Liver (tissue), 9 donors: ENCODE measurements around the gene CABP5. TPM values are rescaled to one million over a fixed set of nuclear protein-coding genes. Genes with fewer than 3 reads are reported as not detected.

Source experiments
- DNase-seq: peaks from one replicate; pipeline ENCODE4 v3.0.0-alpha.2; 2017; ENCODE audit warnings: low spot score
- H3K27ac ChIP-seq, 2 donors: one replicate each; pipeline ENCODE4 v1.7.0; 2013; ENCODE audit warnings: inconsistent platforms in 2 of 2, low read length in 2 of 2, control low read depth in 1 of 2, low read depth in 1 of 2, mild to moderate bottlenecking in 1 of 2
- H3K27me3 ChIP-seq, 4 donors: one replicate each; pipeline versions ENCODE4 v1.6.1 to v1.7.0; 2013; ENCODE audit warnings: low read length in 3 of 4, inconsistent platforms in 1 of 4, mild to moderate bottlenecking in 1 of 4, moderate library complexity in 1 of 4; ENCODE audit not compliant: control insufficient read depth in 4 of 4, insufficient read depth in 4 of 4
- H3K36me3 ChIP-seq, 4 donors: one replicate each; pipeline versions ENCODE4 v1.6.1 to v1.7.0; 2013; ENCODE audit warnings: low read length in 3 of 4, mild to moderate bottlenecking in 3 of 4, low read depth in 1 of 4, moderate library complexity in 1 of 4; ENCODE audit not compliant: control insufficient read depth in 4 of 4, insufficient read depth in 3 of 4
- H3K4me1 ChIP-seq, 4 donors: one replicate each; pipeline versions ENCODE4 v1.6.1 to v1.7.0; 2013; ENCODE audit warnings: low read length in 3 of 4, mild to moderate bottlenecking in 3 of 4, moderate library complexity in 1 of 4; ENCODE audit not compliant: control insufficient read depth in 4 of 4, insufficient read depth in 4 of 4
- H3K4me3 ChIP-seq, 3 donors: one replicate each; pipeline versions ENCODE4 v1.6.1 to v1.7.0; 2013; ENCODE audit warnings: low read length in 3 of 3, control low read depth in 1 of 3, low read depth in 1 of 3, mild to moderate bottlenecking in 1 of 3
- H3K9ac ChIP-seq, 2 donors: one replicate each; pipeline ENCODE4 v1.7.0; 2013; ENCODE audit warnings: low read length in 2 of 2, mild to moderate bottlenecking in 2 of 2, moderate library complexity in 2 of 2, control low read depth in 1 of 2, low read depth in 1 of 2
- H3K9me3 ChIP-seq, 4 donors: one replicate each; pipeline versions ENCODE4 v1.6.1 to v1.7.0; 2013; ENCODE audit warnings: low read length in 3 of 4; ENCODE audit not compliant: control insufficient read depth in 4 of 4
- CTCF ChIP-seq: fragments of 150-350 bp; IDR thresholded peaks from 2 replicates; pipeline ENCODE4 v1.5.1; 2017; ENCODE audit warnings: improper control_type of control experiment, low read depth, low read length; ENCODE audit not compliant: missing input control
- EGR1 ChIP-seq, 2 donors: IDR thresholded peaks; 2 replicates each; pipeline ENCODE4 v1.6.1; 2016 to 2018; ENCODE audit warnings: antibody characterized with exemption in 2 of 2, low read depth in 2 of 2
- FOXA1 ChIP-seq: IDR thresholded peaks from 2 replicates; pipeline ENCODE4 v1.6.1; 2016; ENCODE audit warnings: antibody characterized with exemption
- FOXA2 ChIP-seq: IDR thresholded peaks from 2 replicates; pipeline ENCODE4 v1.6.1; 2016; ENCODE audit warnings: antibody characterized with exemption
- GABPA ChIP-seq, 2 donors: IDR thresholded peaks in 1 of 2; conservative IDR thresholded peaks in 1 of 2; 2 replicates each; pipeline ENCODE4 v1.6.1; 2016; ENCODE audit warnings: antibody characterized with exemption in 2 of 2, mild to moderate bottlenecking in 1 of 2, moderate library complexity in 1 of 2
- HNF4A ChIP-seq, 2 donors: conservative IDR thresholded peaks; 2 replicates each; pipeline ENCODE4 v1.6.1; 2016; ENCODE audit warnings: antibody characterized with exemption in 2 of 2, mild to moderate bottlenecking in 2 of 2
- JUND ChIP-seq, 2 donors: IDR thresholded peaks; 2 replicates each; pipeline ENCODE4 v1.6.1; 2016; ENCODE audit warnings: antibody characterized with exemption in 2 of 2
- RAD21 ChIP-seq, 2 donors: IDR thresholded peaks; 2 replicates each; pipeline ENCODE4 v1.6.1; 2016; ENCODE audit warnings: antibody characterized with exemption in 2 of 2, mild to moderate bottlenecking in 2 of 2
- REST ChIP-seq: IDR thresholded peaks from 2 replicates; pipeline ENCODE4 v1.6.1; 2016; ENCODE audit warnings: antibody characterized with exemption, mild to moderate bottlenecking
- RXRA ChIP-seq, 2 donors: IDR thresholded peaks; 2 replicates each; pipeline ENCODE4 v1.6.1; 2017 to 2018; ENCODE audit warnings: antibody characterized with exemption in 2 of 2, mild to moderate bottlenecking in 1 of 2
- SP1 ChIP-seq: IDR thresholded peaks from 2 replicates; pipeline ENCODE4 v1.6.1; 2018; ENCODE audit warnings: antibody characterized with exemption, mild to moderate bottlenecking
- TAF1 ChIP-seq: conservative IDR thresholded peaks from 2 replicates; pipeline ENCODE4 v1.6.1; 2016; ENCODE audit warnings: antibody characterized with exemption, mild to moderate bottlenecking
- YY1 ChIP-seq: IDR thresholded peaks from 2 replicates; pipeline ENCODE4 v1.6.1; 2016; ENCODE audit warnings: antibody characterized with exemption, mild to moderate bottlenecking
- WGBS: extraction: QIAGEN DNeasy Blood & Tissue Kit; methylation state at CpG from one replicate; pipeline ENCODE4 v1.1.7; 2013; 5-methylcytosine and 5-hydroxymethylcytosine counted together
- polyA plus RNA-seq, 2 donors: library from polyadenylated mRNA; stranded (reverse) in 1 of 2; unstranded in 1 of 2; fragments of 200-250 nt in 1 of 2; fragments of >200 nt in 1 of 2; fragmentation: Nextera tagmentation in 1 of 2; extraction: Ambion mirVana in 1 of 2; gene quantifications; one replicate each; pipeline versions ENCODE4 v1.2.1 to v1.2.3, GENCODE V29; 2013 to 2015
- total RNA-seq, 2 donors: library from RNA; depleted of rRNA; stranded (reverse); fragments of >200 nt; gene quantifications; one replicate each; pipeline ENCODE4 v1.2.3, GENCODE V29; 2014
- TF ChIP-seq, protein P1 (sequence below): IDR thresholded peaks from 2 replicates; pipeline ENCODE4 v1.6.1; 2016; ENCODE audit warnings: antibody characterized with exemption
- donor health status: healthy.
- donor health status: healthy.
- donor health status: healthy.
- donor health status: healthy.
- donor health status: healthy.

The CABP5 gene
- total and polyA plus RNA-seq, 4 donors, result not detected

- DNase-seq, result no peak
- no peaks in the 10 kb centered on the region for H3K4me1 ChIP-seq
- WGBS, result 97% methylated on average over 6 of the region's 6 CpGs
- no peaks in the 10 kb centered on the region for H3K9me3 ChIP-seq
- H3K4me3 ChIP-seq, result no peak overlapping the region
- no peak for TF ChIP-seq GABPA (IDR thresholded peaks at IDR 0.05 in 1 of 2, conservative IDR thresholded peaks at IDR 0.05 in 1 of 2)
- TF ChIP-seq REST, result no peak
- TF ChIP-seq RXRA (IDR thresholded peaks at IDR 0.05), result no peak
- no peak for TF ChIP-seq YY1
- TF ChIP-seq HNF4A (conservative IDR thresholded peaks at IDR 0.05), result no peak
- no peak for TF ChIP-seq FOXA1
- TF ChIP-seq JUND (IDR thresholded peaks at IDR 0.05), result no peak
- TF ChIP-seq, protein P1, sequence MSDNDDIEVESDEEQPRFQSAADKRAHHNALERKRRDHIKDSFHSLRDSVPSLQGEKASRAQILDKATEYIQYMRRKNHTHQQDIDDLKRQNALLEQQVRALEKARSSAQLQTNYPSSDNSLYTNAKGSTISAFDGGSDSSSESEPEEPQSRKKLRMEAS, result no peak
- TF ChIP-seq EGR1 (IDR thresholded peaks at IDR 0.05; ENCODE audit: low read depth in 2 of 2), result no peak
- no peak for TF ChIP-seq TAF1
- TF ChIP-seq SP1, result no peak
- no peak for TF ChIP-seq FOXA2
- H3K9ac ChIP-seq, result no peak overlapping the region
- no peaks in the 10 kb centered on the region for H3K27me3 ChIP-seq
- H3K36me3 ChIP-seq, result peaks cover 0 to 6% (median under 1%) of the 10 kb centered on the region in 4 donors
- H3K27ac ChIP-seq, result no peak overlapping the region
These were observed 15.5 kb upstream of the CABP5 start for GRCh38 chr19:48059331-48059730.

GRCh38 chr19:48053856-48054255, 10.0 kb upstream of the CABP5 start:
- no peaks in the 10 kb centered on the region for H3K4me1 ChIP-seq
- no peak overlapping the region for H3K4me3 ChIP-seq
- H3K9ac ChIP-seq, result no peak overlapping the region
- WGBS, result 92% methylated on average over 5 of the region's 5 CpGs
- H3K27me3 ChIP-seq, result no peaks in the 10 kb centered on the region
- H3K36me3 ChIP-seq, result peaks cover 0 to 10% (median 0%) of the 10 kb centered on the region in 4 donors
- DNase-seq, result no peak
- no peaks in the 10 kb centered on the region for H3K9me3 ChIP-seq
- TF ChIP-seq GABPA (IDR thresholded peaks at IDR 0.05 in 1 of 2, conservative IDR thresholded peaks at IDR 0.05 in 1 of 2), result no peak
- TF ChIP-seq FOXA2, result no peak
- no peak for TF ChIP-seq RAD21 (IDR thresholded peaks at IDR 0.05)
- TF ChIP-seq TAF1, result no peak
- no peak for TF ChIP-seq YY1
- no peak for TF ChIP-seq CTCF
- TF ChIP-seq SP1, result no peak
- TF ChIP-seq, protein P1, result no peak
- no peak overlapping the region for H3K27ac ChIP-seq
